LHCN-M2 (cell line): ENCODE results near the gene ELAVL1. TPM values are rescaled to one million over a fixed set of nuclear protein-coding genes. Genes with fewer than 3 reads are reported as not detected.

ENCODE experiments used
- DNase-seq: peaks from one replicate; pipeline ENCODE4 v3.0.0-alpha.2; 2012; ENCODE audit warnings: low read depth
- total RNA-seq: library from RNA; depleted of rRNA; stranded (reverse); fragments of >200 nt; gene quantifications from 2 replicates; pipeline ENCODE4 v1.2.3, GENCODE V29; 2014; rRNA removed

ELAVL1 gene
- total RNA-seq, 1 experiment from 2014 or later = 62.4 TPM

DNA sequence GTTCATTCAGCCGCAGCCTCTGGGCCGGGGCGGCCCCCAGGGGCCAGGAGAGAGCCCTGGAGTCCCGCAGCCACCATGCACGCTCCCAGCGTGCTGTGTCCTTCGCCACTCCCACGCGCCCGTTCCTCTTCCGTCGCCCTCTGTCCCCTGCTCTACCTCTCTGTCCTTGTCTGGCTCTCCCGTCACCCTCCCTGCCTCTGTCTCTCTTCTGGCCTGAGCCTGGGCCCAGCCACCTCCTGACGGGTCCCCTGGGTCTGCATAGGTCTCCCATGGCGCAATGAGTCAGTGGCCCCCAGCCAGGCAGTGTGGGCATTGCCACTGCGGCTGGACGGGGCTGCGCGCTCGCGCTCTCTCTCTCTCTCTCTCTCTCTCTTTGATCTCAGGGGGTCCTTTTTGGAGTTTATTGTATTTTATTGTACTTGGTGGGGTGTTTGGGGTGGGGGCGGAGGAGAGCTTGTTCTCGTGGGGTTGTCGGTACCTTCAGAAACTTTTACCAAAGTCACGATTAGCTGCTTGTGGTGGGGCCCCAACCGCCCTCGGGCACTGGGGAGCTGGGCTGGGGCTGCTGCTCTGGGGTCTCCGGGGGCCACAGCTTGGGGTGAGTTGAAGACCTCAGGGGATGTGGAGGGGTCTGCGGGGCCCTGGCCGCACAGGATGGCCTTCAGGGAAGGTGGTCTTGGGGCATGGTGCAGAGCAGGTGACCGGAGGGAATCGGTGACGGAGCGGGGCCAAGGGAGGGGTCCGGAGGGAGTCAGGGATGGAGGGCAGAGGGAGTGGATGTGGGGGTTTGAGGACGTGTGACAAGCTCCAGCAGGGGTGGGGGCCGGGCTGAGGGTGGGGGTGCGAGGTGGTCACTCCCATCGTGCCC, 92.5 kb downstream of the ELAVL1 start:
- no peak for DNase-seq

GRCh38 chr19:7912144-7912696, 93.2 kb downstream of the ELAVL1 start:
- DNase-seq = no peak

DNA sequence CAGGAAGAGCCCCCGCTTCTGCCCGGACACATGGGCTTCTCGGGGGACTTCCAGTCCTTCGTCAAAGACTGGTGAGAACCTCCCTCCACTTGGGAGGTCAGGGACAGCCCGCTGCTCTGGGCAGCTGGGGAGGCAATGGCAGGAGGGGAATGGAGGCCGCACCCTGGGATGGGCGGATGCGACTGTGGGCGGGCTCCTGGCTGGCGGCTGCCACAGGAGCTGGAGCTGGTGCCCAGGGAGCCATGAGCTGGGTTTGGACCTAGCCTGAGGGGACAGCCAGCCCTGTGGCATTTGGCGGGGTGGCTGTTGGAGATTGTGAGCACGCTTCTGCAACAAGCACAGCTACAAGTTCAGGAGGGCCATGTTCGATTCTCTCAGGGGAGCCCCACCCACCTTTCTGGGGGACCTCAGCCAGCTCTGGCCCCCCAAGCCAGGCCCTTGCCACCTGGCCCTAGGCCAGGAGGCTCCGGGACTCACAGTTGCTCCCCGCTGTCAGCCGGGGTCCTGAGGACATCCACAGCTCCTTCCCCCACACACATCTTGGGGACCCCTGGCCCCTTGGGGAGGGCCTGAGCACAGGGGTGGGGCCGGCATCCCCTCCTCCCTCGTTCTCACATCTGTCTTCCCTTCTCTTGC, 93.8 kb downstream of the ELAVL1 start:
- DNase-seq = no peak

DNA sequence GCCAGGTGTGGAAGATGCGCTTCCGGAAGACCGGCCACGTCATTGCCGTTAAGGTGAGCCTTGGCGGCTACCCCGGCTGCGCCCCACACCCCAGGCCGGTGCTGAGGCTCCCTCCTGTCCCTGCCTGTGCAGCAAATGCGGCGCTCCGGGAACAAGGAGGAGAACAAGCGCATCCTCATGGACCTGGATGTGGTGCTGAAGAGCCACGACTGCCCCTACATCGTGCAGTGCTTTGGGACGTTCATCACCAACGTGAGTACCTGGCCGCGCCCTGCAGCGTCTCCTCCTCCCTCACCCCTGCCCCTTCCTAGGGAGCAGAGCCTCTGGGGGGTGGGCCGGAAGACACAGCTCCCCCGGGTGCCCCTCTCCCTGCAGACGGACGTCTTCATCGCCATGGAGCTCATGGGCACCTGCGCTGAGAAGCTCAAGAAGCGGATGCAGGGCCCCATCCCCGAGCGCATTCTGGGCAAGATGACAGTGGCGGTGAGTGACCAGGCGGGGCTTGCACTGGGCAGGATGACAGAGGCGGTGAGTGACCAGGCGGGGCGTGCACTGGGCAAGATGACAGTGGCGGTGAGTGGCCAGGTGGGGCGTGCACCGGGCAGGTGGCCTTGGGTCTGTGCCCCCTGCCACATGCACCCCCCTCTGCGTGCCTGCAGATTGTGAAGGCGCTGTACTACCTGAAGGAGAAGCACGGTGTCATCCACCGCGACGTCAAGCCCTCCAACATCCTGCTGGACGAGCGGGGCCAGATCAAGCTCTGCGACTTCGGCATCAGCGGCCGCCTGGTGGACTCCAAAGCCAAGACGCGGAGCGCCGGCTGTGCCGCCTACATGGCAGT, 94.9 kb downstream of the ELAVL1 start:
- no peak for DNase-seq

- DNase-seq = no peak
Observed at GRCh38 chr19:7909471-7910067, 95.9 kb downstream of the ELAVL1 start.

- no peak for DNase-seq
Observed at GRCh38 chr19:7908742-7909461, 96.5 kb downstream of the ELAVL1 start.

Other genes starting within 250 kb of the ELAVL1 start
- gene CLEC4M, start 242.4 kb downstream of the ELAVL1 start, total RNA-seq = not detected in 2 replicates
- 19.5 and 21.5 TPM in 2 replicates for gene EVI5L, start 175.4 kb downstream of the ELAVL1 start, total RNA-seq
- not detected in 2 replicates for gene PRR36, start 131.3 kb downstream of the ELAVL1 start, total RNA-seq
- 1.6 and 1.9 TPM in 2 replicates for gene LRRC8E, start 117.1 kb downstream of the ELAVL1 start, total RNA-seq
- 9.8 and 13.0 TPM in 2 replicates for gene MAP2K7, start 101.8 kb downstream of the ELAVL1 start, total RNA-seq
- gene TGFBR3L, start 90.8 kb downstream of the ELAVL1 start, total RNA-seq = 1.9 and 3.5 TPM in 2 replicates
- 25.5 and 28.8 TPM in 2 replicates for gene SNAPC2, start 85.3 kb downstream of the ELAVL1 start, total RNA-seq
- gene CTXN1, start 79.5 kb downstream of the ELAVL1 start, total RNA-seq = 1.6 and 3.2 TPM in 2 replicates
- 49.0 and 50.5 TPM in 2 replicates for gene TIMM44, start 62.0 kb downstream of the ELAVL1 start, total RNA-seq
- gene CCL25, start 47.1 kb upstream of the ELAVL1 start, total RNA-seq = not detected in 2 replicates
- gene FBN3, start 144.0 kb upstream of the ELAVL1 start, total RNA-seq = not detected in 2 replicates
- not detected in 2 replicates for gene CERS4, start 203.7 kb upstream of the ELAVL1 start, total RNA-seq